Measurements from ENCODE around the gene LRRC71.

- TF ChIP-seq CTCF (IDR thresholded peaks at IDR 0.05; ENCODE audit: insufficient read depth, low read depth, low read length), result no peak
- TF ChIP-seq EZH2 (IDR thresholded peaks at IDR 0.05; ENCODE audit: insufficient read depth, low read length), result no peak
Measured at GRCh38 chr1:156949127-156949526, 28.7 kb downstream of the LRRC71 start.

Measured in astrocyte (in vitro differentiated cells and primary cell).